Measurements from ENCODE around the gene SCCPDH.

The SCCPDH gene

DNA sequence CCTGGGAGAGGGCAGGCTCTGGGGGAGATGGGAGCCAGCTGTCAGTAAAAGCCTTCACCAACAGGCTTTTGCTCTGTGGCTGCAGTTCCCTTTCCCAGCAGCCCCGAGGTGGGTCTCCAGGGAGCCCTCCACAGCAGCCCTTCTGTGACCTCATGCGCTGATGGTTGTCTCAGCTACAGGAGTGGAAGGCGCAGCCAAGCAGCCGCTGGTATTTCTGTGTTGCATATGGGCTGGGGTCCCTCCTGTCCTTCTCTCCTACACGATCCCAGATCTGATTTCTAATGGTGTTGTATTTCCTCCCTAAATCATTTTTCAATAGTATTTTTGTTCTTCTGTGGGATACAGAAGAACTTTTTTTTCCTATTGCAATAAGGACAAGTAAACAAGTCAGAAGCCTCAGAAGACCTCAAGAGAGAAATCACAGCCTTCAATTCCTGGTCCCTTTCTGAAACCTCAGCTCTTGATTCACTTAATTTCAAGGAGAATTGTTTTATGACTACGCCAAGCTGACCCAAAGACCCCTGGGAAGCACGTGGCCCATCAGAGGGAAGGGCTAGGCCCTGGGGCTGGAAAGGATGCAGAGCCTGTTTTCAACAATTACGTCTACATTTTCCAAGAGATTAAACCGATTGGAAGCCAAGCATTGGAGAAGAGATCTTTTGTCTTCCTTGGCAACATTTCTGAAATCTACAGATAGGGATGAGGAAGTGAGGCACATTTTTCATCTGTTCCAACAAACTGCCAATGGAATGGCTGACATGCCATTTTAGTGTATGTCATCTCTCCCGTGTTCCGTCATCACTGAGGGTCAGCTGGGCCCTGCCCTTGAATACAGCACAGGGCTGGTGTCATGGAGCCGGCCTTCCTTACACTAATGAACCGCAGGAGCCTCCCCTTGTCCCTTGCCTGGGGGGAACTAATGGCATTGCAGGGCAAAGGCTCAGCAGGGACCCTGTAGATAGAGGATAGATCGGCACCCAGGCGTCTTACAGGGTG lies 42.0 kb upstream of the SCCPDH start:
- Histone ChIP-seq H3K4me3 (ENCODE audit: low read length) (no peak overlapping the region), H3F3A (ENCODE audit: insufficient read depth, low read length) (no peaks in the 10 kb centered on the region), H3K4me1 (ENCODE audit: low read length) (no peaks in the 10 kb centered on the region), H3K4me2 (ENCODE audit: low read depth, low read length) (no peak overlapping the region), H3K79me2 (ENCODE audit: low read length) (no peaks in the 10 kb centered on the region), H3K9me2 (replicated peaks; ENCODE audit: insufficient read depth, low read length) (no peaks in the 10 kb centered on the region), H3K27ac (ENCODE audit: low read length) (no peak overlapping the region), H3K9ac (ENCODE audit: low read length) (no peak overlapping the region), H3K9me3 (replicated peaks; ENCODE audit: insufficient read depth, low read length) (no peaks in the 10 kb centered on the region), H3K27me3 (replicated peaks; ENCODE audit: insufficient read depth, low read length) (no peaks in the 10 kb centered on the region), H2AFZ (ENCODE audit: low read length) (no peak overlapping the region), H4K20me1 (ENCODE audit: insufficient read depth, low read length) (no peaks in the 10 kb centered on the region), H3K36me3 (replicated peaks; ENCODE audit: insufficient read depth, low read length) (no peaks in the 10 kb centered on the region)
- TF ChIP-seq, protein P1, sequence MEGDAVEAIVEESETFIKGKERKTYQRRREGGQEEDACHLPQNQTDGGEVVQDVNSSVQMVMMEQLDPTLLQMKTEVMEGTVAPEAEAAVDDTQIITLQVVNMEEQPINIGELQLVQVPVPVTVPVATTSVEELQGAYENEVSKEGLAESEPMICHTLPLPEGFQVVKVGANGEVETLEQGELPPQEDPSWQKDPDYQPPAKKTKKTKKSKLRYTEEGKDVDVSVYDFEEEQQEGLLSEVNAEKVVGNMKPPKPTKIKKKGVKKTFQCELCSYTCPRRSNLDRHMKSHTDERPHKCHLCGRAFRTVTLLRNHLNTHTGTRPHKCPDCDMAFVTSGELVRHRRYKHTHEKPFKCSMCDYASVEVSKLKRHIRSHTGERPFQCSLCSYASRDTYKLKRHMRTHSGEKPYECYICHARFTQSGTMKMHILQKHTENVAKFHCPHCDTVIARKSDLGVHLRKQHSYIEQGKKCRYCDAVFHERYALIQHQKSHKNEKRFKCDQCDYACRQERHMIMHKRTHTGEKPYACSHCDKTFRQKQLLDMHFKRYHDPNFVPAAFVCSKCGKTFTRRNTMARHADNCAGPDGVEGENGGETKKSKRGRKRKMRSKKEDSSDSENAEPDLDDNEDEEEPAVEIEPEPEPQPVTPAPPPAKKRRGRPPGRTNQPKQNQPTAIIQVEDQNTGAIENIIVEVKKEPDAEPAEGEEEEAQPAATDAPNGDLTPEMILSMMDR (IDR thresholded peaks at IDR 0.05; ENCODE audit: low read length), result no peak
- TF ChIP-seq EZH2 (optimal IDR thresholded peaks at IDR 0.05; ENCODE audit: low read depth, low read length), result no peak
- no peak for TF ChIP-seq EZH2phosphoT487 (IDR thresholded peaks at IDR 0.05; ENCODE audit: low read length)
- no peak for DNase-seq

DNA sequence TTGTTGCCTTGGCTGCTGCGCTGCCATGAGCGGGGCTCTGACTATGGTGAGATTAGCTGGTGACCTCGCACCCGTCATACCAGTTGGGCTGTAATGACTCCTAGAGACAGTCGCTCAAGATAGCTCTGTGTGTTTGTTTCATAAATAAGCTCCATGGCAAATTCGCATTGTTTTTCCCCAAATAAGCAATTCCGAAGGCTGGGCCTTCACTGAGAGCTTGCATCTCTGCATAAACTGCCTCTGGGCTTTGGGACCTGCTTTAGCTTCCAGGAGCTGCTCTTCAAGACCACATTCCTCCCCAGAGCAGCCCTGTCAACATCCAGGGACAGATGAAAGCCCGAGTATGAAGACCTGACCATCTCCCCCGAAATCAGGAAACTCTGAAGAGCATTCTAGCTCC lies 40.7 kb upstream of the SCCPDH start:
- no peak for DNase-seq
- H3K36me3 ChIP-seq (replicated peaks; ENCODE audit: insufficient read depth, low read length), result no peaks in the 10 kb centered on the region
- TF ChIP-seq EZH2 (optimal IDR thresholded peaks at IDR 0.05; ENCODE audit: low read depth, low read length) (no peak), EZH2phosphoT487 (IDR thresholded peaks at IDR 0.05; ENCODE audit: low read length) (no peak)
- TF ChIP-seq, protein P1 (IDR thresholded peaks at IDR 0.05; ENCODE audit: low read length), result no peak
- H3K9me2 ChIP-seq (replicated peaks; ENCODE audit: insufficient read depth, low read length), result no peaks in the 10 kb centered on the region
- no peaks in the 10 kb centered on the region for H3F3A ChIP-seq (ENCODE audit: insufficient read depth, low read length)
- H3K9ac ChIP-seq (ENCODE audit: low read length), result no peak overlapping the region
- no peaks in the 10 kb centered on the region for H3K4me1 ChIP-seq (ENCODE audit: low read length)
- no peaks in the 10 kb centered on the region for H3K9me3 ChIP-seq (replicated peaks; ENCODE audit: insufficient read depth, low read length)
- H2AFZ ChIP-seq (ENCODE audit: low read length), result no peak overlapping the region
- H3K4me3 ChIP-seq (ENCODE audit: low read length), result no peak overlapping the region
- H3K4me2 ChIP-seq (ENCODE audit: low read depth, low read length), result no peak overlapping the region
- no peaks in the 10 kb centered on the region for H4K20me1 ChIP-seq (ENCODE audit: insufficient read depth, low read length)
- no peaks in the 10 kb centered on the region for H3K79me2 ChIP-seq (ENCODE audit: low read length)
- no peaks in the 10 kb centered on the region for H3K27me3 ChIP-seq (replicated peaks; ENCODE audit: insufficient read depth, low read length)
- no peak overlapping the region for H3K27ac ChIP-seq (ENCODE audit: low read length)

DNA sequence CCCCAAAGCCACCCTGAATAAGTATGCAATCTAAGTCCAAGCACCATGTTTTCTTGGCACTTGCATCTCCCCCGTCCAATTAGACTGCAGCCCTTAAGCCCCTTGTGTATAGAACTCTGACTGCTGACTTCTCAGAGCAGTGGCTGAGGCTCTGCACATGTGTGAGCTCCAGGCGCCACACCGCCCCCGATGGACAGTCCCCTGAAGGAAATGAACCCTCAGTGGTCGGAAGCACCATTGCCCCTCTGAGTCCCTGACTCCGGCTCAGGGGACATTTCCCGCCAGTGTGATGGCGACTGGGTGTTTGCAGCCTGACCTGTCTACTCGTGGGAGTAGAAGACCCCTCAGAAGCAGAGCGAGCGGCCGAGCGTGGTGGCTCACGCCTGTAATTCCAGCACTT lies 37.2 kb upstream of the SCCPDH start:
- Histone ChIP-seq H3K4me2 (ENCODE audit: low read depth, low read length) (no peak overlapping the region), H3K9me3 (replicated peaks; ENCODE audit: insufficient read depth, low read length) (no peaks in the 10 kb centered on the region), H3K9me2 (replicated peaks; ENCODE audit: insufficient read depth, low read length) (no peaks in the 10 kb centered on the region), H3K4me3 (ENCODE audit: low read length) (no peak overlapping the region), H3K27me3 (replicated peaks; ENCODE audit: insufficient read depth, low read length) (no peaks in the 10 kb centered on the region), H4K20me1 (ENCODE audit: insufficient read depth, low read length) (no peaks in the 10 kb centered on the region), H3K27ac (ENCODE audit: low read length) (no peak overlapping the region), H2AFZ (ENCODE audit: low read length) (no peak overlapping the region), H3K79me2 (ENCODE audit: low read length) (no peaks in the 10 kb centered on the region), H3K36me3 (replicated peaks; ENCODE audit: insufficient read depth, low read length) (no peaks in the 10 kb centered on the region), H3K9ac (ENCODE audit: low read length) (no peak overlapping the region), H3K4me1 (ENCODE audit: low read length) (no peaks in the 10 kb centered on the region), H3F3A (ENCODE audit: insufficient read depth, low read length) (no peaks in the 10 kb centered on the region)
- DNase-seq, result no peak
- TF ChIP-seq, protein P1 (IDR thresholded peaks at IDR 0.05; ENCODE audit: low read length), result no peak
- TF ChIP-seq EZH2 (optimal IDR thresholded peaks at IDR 0.05; ENCODE audit: low read depth, low read length) (no peak), EZH2phosphoT487 (IDR thresholded peaks at IDR 0.05; ENCODE audit: low read length) (no peak)

All from MM.1S (cell line).